ENCODE measurements around the gene TEKT5.
"Not testable (repeated sequence)": the region's sequence is repeated elsewhere in the genome, so short reads cannot be mapped to it uniquely, and the experiment has no call there.

Gene TEKT5

GRCh38 chr16:10694830-10695229 lies at the start of gene TEKT5:
TEKT5 (minus strand) TSS chr16:10694930; CDS start chr16:10694873, 57 bp downstream.
- no peak for DNase-seq

GRCh38 chr16:10743610-10744369 lies 49.1 kb upstream of the TEKT5 start, which contains the start of gene NUBP1:
NUBP1 (plus strand) TSS chr16:10743842; CDS start chr16:10743864, 22 bp downstream.
- peak; percentile 99 for DNase-seq

GRCh38 chr16:10743227-10743609 lies 48.5 kb upstream of the TEKT5 start:
- no peak for DNase-seq

GRCh38 chr16:10741844-10742243 lies 47.1 kb upstream of the TEKT5 start:
- DNase-seq, result no peak

DNA sequence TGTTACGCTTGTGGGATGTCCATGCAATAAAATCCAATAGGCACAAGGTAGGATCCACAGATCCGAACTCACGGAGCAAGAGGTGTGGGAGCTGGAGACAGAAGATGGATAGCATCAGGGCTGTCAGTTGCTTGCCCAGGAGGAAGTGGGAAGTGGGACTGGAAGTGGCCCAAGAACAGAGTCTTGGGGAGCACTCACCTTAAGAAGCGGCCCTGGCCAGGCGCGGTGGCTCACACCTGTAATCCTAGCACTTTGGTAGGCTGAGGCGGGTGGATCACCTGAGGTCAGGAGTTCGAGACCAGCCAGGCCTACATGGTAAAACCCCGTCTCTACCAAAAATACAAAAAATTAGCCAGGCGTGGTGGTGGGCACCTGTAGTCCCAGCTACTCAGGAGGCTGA lies 46.5 kb upstream of the TEKT5 start:
- not testable (repeated sequence) for DNase-seq

- no peak for DNase-seq
Measured at GRCh38 chr16:10740845-10741208, 46.1 kb upstream of the TEKT5 start.

DNA sequence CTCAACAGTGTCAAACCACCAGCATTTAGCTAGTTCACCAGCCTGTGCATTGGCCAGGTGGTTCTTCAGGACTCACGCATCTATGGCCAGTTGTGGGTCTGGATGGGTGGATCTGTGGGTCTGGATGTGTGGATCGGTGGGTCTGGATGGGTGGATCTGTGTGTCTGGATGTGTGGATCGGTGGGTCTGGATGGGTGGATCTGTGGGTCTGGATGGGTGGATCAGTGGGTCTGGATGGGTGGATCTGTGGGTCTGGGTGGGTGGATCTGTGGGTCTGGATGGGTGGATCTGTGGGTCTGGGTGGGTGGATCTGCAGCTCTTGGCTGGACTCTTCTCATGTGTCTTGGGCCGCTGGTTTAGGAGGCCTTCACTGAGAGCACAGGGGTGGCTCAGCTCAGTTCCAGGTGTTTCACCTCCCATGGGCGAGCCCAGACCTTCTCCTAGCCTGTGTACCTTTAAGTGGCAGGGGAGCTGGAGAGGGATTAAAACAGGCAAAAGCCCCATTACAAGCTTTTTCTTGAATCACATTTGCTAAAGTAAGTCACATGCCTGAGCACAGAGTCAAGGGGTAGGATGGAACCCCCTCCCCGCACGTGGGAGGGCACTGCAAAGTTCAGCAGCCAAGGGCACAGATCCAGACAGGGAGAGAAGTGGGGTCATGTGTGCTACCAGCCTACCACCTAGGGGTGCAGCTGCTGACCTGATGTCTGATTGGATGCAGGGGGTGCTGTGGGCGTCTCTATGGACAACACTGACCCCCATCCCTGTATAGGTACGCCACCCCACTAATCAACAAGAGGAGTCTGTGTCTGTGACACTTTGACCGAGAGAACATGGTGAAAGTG lies 45.5 kb upstream of the TEKT5 start:
- no peak for DNase-seq

DNA sequence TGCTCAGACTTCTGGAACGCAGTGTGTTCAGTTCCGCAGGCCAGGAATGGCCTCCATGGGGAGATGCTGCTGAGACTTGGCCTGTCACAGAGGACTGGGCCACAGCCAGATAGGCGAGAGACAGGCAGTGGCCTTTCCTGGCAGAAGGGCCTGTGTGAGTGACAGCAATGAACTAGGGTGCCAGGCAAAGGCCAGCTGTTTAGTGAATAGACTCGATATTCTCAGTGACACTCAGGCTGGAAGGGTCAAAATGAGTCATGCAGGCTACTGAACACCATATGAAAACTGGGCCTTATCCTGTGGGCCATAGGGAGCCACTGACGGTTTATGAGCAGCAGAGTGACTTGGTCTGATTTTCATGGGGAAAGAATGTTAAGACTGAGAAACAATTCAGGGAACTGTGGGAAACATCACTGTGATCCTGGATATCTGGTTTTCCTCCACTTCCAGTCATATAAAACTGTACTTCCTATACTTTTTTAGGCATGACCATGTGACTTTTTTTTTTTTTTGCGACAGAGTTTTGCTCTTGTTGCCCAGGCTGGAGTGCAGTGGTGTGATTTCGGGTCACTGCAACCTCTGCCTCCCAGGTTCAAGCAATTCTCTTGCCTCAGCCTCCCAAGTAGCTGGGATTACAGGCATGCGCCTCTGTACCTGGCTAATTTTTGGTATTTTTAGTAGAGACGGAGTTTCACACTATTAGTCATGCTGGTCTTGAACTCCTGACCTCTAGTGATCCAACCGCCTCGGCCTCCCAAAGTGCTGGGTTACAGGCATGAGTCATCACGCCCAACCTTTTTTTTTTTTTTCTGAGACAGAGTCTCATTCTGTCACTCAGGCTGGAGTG lies 43.7 kb upstream of the TEKT5 start:
- peak; percentile 33 for DNase-seq

- peak; percentile 43 for DNase-seq
Measured at GRCh38 chr16:10737068-10737625, 42.4 kb upstream of the TEKT5 start.

- no peak for DNase-seq
Measured at GRCh38 chr16:10731790-10732189, 37.1 kb upstream of the TEKT5 start.

- no peak for DNase-seq
Measured at GRCh38 chr16:10729104-10730048, 34.6 kb upstream of the TEKT5 start.

DNA sequence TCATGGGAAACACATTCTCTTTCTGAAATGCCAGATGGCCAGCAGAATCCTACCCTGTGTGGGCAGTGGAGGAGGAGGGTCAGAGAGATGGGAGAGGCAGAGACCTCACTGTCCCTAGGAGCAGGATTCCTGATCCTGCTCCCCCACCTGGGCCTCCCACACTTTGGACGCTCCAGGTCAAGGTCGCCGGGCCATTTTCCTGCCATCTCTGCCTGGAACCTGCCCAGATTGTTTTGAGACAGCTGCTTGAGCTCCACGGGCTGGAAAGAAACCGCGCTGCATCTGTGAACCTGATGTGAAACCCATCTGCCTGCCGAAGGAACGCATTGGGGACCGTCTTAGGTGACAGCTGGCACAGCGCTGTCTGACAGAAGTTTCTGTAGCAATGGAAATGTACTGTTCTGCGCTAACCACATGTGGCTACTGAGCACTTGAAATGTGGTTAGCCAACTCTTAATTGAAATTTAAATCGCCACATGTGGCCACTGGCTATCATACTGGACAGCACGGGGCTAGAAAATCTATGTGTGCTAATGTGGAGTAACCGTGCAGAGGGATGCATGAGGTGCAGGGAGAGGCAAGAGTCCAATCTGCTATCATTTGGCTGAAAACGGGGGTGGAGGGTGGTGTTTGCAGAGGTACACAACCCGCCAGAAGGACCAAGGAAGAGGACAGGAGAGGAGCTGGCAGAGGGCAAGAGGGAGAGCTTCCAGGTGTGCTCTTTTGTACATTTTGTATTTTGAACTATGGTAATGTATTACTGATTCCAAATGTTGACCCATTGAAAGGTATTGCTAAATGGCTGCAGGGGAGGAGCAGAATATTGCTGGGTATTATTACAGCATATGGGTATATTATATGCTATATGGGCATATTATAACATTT lies 33.5 kb upstream of the TEKT5 start:
- DNase-seq, result no peak

DNA sequence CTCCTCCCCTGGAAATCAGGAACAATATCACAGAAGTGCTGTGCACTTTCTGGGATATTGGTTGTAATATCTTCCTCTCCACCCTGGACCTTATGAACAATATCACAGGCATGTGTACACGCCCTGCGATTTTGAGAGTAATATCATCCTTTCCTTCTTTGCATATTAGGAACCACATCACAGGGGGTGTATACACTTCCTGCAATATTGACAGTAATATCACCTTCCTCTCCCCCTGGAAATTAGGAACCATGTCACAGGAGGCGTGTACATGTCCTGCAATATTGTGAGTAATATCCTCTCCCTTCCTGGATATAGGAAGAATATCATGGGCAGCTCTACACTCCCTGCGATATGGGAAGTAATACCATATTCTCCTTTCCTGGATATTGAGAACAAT lies 14.2 kb upstream of the TEKT5 start:
- no peak for DNase-seq

GRCh38 chr16:10699756-10700155 lies 5.0 kb upstream of the TEKT5 start:
- DNase-seq, result no peak

GRCh38 chr16:10694306-10694705 lies 424 bp downstream of the TEKT5 start:
- DNase-seq, result no peak

DNA sequence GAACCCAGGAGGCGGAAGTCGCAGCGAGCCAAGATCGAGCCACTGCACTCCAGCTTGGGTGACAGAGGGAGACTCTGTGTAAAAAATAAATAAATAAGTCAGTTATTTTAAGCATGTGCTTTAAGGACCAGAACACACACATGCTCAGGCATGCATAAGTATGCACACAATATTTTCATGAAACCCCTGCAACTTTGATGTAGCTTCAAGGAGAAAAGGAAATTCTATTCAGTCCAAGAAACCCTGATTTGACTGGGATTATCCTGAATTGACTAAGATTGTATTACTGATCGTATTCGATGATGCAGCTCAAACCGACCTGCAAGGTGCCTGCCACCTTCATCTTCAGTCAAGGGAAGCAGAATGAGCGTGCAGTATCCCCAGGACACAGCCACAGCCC lies 841 bp downstream of the TEKT5 start:
- no peak for DNase-seq

DNA sequence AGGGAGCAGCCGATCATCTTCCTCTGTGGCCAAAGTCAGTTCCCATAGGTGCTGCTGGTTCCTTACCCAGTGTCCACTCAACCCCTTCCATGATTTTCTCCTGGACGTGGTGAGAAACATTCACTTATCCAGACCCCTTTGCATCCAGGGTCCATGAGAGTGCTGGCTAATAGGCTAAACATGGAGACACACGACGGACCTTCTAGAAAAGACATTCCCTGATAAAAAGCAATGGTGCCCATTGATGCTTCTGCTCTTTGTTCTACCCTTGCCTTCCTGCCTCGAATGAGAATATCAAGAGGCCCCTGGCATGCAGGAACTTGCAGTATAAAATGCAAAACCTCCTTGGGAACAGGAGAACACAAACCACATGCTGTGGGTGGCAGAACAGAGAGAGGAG lies 2.3 kb downstream of the TEKT5 start:
- DNase-seq, result no peak

- DNase-seq, result no peak
Measured at GRCh38 chr16:10688726-10689125, 6.0 kb downstream of the TEKT5 start.

- no peak for DNase-seq
Measured at GRCh38 chr16:10688291-10688690, 6.4 kb downstream of the TEKT5 start.

GRCh38 chr16:10685709-10686108 lies 9.0 kb downstream of the TEKT5 start:
- no peak for DNase-seq

Measured in activated effector memory CD4-positive, alpha-beta T cell treated with Interleukin-2 at 50 U/mL for 16 hours (primary cell).